Stimulated activated CD8-positive, alpha-beta memory T cell treated with anti-CD3 and anti-CD28 coated beads, Interleukin-4, amount 100 ng/mL, for 4 hours (primary cell): ENCODE data around the gene PTHLH.

Source experiments
- DNase-seq, 2 donors: peaks; one replicate each; pipeline ENCODE4 v3.0.0-alpha.2; 2020; ENCODE audit warnings: low read depth in 2 of 2, low spot score in 1 of 2

Gene PTHLH

DNA sequence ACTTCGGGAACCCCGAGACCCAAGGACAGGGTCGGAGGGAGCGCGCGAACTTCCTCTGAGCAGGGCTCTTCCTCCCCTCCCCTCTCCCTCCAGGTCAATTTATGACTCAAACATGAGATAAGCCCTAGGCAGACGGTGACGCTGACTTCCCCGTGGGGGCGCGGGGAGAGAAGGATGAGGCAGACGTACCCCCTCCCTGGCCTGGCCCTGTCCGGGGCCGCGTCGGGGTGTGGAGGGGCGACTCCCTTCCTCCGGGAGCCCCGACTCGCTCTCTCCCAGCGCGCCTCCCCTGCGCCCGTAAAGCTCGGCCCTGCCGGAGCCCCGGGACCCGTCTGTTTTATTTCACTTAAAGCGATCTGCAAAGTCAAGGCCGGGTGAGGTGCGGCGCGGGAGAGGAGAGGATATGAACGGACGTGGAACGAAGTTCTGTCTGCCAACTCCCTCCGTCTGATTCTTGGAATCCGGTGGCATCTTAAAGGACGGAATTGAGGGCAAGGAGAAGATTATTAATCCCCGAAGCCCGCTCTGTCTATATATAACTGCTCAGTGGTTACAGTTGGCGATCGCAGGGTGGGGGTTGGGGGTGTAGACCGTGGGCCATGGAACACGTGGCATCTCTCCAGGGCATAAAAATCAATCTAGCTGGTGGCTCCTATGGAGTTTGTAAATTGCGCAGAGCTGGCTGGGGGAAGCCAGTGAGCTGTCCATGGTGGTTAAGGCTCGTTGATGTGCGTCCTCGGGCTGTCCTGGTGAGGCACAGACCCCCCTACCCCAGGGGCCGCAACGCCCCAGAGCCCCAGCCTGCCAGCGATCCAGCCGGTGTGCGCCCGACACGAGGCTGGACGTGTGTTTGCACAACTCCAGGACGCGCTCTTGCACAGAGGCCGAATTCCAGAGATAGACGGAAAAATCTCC, 2.9 kb upstream of the PTHLH start:
- no peak for DNase-seq

DNA sequence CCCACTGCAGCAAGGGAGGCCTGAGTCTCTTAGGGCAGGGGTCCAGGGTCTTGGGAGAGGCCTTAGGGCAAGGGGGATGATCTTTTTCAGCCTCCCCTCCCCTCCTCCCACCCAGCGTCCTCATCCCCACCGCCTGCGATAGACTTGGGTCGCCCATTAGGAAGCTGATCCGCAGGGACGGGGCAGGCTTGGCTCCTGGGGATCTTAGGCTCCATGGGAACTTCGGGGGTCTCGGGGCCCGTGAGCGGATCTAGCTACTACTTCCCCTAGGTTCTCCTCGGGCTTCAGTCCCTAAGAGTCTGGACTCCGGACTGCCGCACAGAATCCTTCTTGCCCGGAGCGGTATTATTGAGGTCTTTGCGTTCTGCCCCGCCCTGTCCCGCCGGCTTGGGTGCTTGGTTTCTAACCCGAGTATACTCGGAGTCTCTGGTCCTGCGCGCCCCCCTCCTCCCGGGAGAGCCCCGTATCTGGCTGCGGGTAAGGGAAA, 2.2 kb upstream of the PTHLH start:
- DNase-seq: no peak

DNA sequence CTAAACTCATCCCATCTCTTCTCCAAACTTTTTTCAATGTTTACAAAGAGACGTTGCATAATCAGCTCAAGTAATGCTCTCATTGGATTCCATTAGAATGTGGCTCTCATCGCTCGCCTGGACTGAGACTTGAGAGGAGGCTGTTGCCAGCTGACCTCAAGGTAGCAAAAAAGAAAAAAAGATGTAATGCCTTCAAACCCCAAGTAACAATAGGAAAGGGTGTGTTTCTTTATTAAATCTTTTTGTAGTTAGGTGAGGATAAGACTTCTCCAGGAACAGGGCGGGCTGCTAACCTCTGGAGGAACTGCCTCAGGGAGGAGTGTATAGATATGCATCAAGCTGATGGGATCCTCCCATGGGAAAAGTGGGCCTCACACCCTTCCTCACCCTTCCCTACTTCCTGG, 956 bp upstream of the PTHLH start:
- no peak for DNase-seq

DNA sequence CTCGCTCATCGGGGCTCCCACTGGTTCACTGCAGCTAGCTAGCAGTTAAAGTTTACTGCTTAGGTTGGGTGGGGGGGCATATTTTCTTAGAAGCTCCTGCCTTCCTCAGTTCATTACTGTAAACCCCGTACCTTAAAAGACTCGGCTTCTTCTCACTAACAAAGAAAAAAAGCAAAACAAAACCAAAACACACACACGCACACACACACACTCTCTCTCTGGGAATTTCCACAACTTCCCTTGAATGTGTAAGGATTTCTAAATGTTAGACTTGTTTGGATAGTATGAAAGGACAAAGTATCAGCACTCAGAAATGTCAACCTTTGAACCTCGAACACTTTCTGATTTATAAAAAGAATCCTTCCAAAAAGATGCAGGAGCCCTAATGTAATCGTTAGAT, 927 bp downstream of the PTHLH start:
- DNase-seq: no peak

DNA sequence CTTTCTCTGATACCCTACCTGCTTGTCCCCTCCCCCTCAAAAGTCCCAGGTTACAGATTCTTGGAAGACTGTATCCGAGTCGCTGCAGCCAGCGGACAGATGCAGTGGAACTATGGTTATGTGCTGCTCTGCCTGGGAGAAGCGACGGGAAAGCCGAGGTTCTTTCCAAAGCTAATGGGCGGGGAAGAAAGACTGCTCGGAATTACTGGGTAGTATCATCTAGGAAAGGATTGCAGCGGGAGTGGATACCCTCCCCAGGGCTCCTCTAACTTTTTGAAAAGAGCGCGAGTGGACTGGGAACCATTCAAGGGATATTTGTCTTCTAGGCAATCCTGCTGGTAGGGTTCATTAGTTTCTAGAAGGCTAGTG, 1.4 kb downstream of the PTHLH start:
- DNase-seq: no peak

DNA sequence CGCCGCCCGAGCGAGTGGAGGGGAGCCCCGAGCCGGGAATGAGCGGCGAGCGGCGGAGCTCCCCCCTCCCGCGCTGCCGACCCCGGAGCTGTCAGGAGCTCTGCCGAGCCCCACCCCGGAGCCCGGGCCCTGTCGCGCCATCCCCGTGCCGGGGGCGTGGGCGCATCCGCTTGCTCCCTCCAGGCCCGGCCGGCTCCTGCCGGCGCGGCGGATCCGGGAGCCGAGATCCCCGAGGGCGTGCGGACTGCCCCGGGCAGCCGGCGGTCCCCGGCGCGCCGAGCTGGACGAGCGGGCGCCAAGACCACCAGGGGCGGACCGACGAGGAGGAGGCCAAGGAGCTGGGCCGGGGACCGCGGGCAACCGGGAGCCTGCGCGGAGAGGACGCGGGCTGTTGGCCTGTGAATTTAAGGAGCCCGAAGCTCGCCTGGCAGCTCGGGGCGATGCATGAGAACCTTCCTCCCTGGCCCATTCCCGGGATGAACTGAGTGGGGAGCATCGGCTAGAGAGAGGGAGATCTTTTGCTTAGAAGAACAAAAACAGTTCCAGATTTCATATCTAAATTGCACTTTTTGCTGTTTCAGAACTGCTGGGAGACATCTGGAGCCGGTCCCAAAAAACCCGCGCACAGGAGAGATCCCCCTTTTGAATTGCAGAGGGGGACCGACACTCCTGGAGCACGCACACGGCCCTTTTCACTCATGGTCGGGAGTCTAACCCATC, 2.0 kb downstream of the PTHLH start:
- DNase-seq: no peak

DNA sequence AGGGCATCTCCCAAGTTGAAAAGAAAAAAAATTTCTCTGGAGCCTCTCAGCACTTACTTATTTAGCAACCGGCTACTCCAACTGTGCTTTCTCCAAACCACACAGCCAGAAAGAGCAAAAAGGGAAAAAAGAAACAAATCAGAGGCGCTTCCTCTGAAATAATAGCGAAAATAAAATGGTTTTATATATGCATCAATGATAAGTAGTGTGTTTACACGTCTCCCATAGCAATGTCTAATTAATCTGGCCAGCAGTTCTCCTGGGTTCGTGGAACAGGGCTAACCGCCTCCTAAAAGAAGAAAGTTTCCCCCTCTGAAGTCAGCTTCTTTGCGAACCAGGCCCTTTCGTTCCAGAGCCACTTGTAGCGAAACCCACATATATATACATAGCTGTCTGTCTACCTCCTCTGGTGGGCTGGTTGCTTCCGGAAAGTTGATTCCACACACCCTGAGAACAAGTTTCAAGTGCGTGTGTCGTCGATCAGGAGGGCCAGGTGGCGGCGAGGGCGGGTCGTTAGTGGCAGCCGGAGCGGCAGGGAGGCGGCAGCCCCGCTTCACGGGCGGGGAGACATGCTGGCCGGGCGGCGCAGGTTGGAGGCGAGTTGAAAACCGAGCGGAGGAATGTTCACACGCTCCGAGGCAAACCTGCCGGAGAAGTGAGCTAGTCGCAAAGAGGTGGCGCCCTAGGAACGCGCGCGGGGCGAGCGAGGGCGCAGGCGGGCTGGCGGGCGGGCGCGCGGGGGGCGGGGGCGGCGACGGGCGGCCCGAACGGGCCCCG, 2.7 kb downstream of the PTHLH start:
- peak in 1 of 2 donors; percentile 6 for DNase-seq

DNA sequence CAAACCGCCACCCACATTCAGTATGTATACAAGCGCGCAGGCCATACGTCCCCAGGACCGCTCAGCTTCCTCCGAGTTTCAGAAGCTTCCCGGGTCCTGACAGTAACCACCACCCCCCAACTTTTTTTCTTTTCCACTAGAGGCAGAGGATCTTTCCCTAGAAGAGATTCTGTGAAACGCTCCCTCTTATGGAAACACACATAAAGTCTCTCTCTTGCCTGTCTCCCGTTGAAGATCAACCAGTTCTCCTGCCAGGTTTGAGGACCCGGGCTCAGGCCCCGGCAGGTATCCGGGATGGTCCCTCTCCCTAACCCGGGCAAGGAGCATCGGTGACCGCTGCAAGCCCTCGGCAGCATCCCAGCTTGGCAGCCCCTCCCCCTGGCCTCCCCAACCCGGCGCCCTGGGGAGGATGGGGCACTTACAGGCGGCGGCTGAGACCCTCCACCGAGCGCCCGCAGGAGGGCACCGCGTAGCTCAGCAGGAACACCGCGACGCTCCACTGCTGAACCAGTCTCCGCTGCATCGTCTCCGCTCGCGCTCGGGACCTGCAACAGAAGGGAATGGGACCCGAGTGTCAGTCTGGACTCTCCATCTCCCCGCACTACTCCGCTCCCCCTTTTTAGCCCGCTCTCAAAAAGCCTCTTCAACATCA, 3.4 kb downstream of the PTHLH start:
- no peak for DNase-seq

DNA sequence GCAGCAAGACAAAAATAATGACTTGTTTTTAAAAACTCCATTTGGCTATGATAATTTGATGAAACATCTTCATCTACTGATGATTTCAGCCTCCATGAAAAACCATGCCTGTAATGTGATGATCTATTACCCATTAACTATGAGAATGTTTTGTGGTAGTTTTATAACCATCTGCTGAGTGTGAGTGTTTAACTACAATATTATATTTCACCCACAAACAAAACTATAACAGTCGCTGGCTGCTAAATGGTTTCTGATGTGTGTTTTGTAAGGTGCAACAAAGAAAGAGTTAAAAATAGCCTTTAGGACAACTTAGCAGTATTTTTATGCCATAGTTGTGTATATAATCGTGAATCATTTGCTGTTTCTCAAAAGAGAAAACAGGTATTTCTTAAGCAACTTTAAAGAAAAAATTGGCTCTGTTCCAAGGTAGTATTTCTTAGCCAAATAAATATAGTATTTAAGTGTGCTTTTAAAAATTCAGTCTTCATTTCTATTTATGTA, 4.9 kb downstream of the PTHLH start:
- no peak for DNase-seq

DNA sequence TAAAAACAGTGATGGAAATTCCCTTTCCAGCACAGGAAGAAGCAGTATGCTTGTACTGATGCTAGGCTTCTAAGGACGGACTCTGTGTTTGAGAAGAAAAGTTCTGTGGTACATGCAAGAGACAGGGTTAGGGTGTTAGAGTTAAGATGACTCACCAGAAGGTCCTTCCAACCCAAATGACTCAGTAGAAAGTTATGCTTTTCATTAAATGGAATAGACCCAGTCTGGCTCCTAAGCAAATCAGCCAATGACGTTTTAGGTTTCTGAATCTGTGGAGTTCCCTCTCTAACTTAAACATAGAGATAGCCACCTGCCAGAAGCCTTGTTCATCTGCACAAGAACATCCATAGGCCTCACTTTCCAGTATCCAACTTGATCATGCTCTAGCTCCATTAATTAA, 5.7 kb downstream of the PTHLH start:
- DNase-seq: no peak

DNA sequence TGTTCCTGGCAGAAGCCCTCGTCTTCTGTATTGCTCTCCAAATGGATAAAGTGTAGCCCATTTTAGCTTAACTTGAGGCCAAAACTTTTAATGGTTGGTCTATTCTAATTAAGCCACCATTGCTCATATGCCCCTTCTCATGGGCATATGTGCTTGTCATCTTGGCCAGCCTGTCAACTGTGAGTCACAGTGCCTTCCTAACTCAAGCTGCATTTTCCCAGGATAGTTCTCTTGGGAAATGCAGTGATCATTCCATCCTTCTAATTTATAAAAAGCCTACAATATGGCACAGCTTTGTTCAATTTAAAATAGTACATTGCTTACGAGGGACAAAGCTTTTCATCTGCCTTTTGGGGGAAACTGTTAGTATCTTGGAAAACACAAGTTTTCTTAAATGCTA, 6.6 kb downstream of the PTHLH start:
- no peak for DNase-seq

DNA sequence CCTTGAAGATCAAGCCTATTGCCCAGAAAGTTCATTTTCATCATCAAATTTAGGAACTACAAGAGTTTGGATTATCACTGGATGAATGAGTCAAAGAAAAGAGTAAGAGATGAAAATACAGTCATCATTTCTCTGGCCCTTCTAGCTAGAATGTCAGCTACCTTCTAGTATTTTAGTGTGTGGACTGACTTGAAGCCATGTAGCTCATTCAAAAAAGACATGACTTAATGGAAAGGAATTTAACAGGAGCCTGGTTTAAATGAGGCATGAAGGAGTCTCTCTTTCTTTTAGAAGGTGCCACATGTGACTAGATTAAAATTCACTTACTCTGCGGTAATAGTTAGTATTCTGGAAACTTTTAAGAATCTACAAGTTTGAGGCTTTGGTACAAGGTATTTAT, 7.1 kb downstream of the PTHLH start:
- DNase-seq: no peak

DNA sequence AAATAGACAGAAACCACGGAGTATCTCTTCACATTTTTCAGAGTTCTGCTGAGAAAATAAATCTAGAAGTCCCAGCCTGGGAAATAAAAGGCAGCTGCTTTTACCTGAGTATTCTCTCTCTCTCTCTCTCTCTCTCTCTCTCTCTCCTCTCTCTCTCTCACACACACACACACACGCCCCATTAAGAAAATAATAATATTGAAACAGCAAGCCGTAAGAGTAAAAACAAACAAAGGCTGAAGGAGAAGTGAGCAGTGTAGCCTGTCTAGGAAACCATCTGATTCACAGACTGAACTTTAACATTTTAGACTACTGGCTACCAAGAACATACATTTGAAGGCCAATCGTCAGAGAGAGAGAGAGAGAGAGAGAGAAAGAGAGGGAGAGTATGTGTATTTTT, 8.4 kb downstream of the PTHLH start:
- no peak for DNase-seq

DNA sequence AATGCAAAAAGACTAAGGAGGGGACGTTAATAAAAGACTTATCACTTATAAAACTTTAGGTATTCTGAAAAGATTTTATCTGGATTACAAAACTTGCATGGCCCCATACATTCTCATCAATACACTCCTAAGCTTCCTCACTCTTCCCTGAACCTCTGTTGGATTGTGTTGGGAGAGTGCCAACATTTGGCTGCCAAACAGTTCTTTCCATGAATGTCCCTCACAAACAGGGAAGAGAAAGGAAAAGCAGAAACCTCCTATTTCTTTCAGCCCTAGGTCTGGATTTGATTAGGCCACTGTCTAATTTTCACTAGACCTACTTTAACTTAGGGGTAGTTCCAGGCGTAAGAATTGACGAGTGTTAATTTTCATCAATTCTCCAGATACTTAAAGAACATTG, 11.7 kb downstream of the PTHLH start:
- no peak for DNase-seq

DNA sequence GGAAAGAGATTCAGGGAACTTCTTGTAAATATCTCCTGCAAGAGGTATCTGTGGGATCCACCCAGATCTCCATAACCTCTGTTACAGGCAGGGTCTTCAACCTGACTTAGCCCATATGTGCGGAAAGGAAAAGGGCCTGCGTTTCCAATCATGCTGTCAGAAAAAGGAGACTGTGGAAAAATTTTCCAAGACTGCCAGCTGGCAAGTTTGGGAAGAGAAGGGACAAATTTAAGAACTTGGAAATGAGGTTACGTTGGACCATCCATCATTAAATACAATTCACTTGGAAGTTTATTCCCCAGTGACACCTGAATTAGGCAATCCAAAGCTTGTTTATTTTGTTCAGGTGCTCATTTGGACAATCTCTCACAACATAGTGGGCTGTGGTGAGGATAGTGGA, 13.9 kb downstream of the PTHLH start:
- no peak for DNase-seq

DNA sequence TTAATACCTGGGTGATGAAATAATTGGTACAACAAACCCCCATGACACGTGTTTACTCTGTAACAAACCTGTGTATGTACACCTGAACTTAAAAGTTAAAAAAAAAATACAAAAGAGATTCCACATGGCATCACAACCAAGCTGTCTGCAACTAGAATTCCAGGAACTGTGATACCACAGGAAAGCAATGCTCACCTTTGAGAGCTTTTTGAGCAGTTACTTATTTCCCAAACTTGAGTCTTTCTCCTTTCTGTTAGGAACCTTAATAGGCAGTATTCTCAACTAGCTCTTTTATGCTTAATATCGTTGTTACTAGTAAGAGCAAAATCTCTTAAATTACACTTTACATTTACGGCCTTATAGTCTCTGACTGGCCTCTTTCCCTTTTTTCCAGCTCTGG, 15.2 kb downstream of the PTHLH start:
- no peak for DNase-seq

DNA sequence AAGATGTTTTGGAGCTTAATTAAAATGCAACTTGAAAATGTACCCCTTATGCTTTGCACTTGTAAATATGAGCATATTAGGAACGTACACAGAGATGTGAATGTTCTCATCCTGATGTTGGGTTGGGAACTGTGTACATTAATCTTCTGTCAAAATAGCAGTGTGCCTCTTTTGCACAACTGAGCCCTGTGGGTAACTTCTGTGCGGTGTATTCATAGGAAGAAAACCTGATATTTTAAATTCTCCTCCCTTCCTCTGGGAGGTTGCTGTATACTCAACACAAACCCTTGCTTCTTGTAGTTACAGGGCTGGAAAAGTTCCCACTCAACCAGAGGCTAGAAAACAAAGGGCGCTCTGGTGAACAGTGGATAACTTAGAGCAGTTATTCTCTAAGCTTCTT, 18.7 kb downstream of the PTHLH start:
- no peak for DNase-seq

DNA sequence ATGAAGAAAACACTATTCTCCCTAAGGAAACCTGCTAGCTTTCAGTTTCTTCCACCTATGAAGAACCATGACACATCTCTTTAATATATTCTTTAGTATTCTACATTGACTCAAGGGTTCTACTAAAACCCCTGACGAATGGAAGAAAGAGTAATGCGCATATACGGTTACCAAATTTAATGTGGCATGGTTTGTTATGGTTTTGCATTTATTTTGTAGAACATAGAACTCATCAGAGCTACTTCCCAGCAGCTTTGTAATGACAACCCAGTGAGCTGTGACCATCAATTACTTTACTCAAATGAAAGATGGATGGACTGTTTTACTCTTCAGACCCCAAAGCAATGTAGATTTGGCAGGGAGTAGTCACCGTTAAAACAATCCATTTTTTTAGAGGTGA, 19.2 kb downstream of the PTHLH start:
- DNase-seq: no peak

DNA sequence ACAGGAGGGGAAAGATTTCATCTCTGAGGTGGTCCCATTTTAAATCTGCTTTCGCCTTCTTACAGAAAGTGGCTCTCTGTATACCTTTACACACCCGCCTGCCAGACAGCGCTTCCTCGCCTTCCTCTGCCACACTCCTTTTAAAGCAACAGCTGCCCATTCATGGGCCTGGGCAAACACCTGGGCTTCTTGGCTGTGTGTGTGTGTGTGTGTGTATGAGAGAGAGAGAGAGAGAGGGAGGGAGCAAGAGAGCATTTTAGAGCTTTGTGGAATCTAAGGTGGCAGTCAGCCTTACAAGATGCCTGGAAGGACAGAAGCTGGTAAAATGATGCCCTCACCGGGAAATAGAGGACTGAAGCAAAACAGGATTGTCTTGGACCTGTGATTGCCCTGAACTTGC, 20.0 kb downstream of the PTHLH start:
- no peak for DNase-seq

DNA sequence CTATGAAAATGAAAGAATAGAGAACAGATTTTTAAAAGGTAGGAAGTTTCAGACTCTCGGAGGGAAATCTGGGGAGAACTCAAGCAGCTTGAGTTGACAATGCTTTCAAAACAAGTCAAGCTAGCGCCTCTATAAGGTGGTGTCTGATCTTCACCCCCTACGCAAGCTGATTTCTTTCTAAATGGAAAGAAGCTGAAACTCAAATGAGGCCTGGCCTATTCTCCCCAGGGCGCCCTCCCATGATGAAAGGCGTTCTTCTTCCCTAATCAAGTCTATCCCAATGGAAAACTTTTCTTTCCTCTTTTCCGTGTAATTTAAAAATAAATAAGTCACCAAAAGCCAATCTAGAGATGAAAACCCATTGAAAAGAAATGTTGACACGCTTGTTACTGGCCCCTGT, 20.6 kb downstream of the PTHLH start:
- no peak for DNase-seq

DNA sequence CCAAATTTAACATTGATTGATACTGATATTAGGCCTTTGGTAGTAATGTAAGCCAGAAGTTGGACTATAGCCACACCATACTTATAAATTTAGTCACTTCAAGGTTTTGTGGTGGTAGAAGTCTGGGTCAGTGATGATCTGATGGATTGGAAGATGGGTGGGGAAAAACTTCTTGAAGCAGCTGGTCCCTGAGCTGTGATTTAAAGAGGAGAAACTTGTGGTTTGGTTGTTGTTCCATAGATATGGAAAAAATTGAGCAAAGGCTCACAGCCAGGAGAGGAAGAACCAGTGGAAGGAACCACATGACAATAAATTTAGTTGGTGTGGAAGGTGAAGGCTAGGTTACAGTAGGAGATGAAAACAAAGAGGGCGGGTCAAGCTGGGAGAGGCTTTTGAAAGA, 26.1 kb downstream of the PTHLH start:
- DNase-seq: no peak
